CD4-positive, alpha-beta T cell treated with Interleukin-6 for 4 hours (primary cell): Measurements from ENCODE around the gene SEMA3A.

Source experiments
- DNase-seq: peaks from one replicate; pipeline ENCODE4 v3.0.0-alpha.2; 2020; ENCODE audit warnings: mixed read lengths

SEMA3A gene

DNA sequence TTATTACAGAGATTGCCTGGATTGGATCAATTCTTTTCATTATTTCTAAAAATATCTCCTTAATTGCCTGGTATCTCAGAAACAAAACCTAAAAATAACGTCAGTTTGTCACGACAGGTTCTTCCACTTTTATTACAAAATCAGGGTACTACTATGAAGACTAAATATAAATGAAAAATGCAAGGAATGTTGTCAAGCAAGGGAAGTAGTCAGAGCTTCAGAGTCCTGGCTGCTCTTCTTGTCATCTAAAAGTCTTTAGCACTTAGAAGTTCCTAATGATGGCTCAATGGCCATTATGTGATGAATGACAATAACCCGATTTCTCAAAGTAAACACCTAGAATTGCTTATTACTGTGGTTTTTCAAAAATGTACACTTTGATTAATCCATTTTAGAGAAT lies 192.2 kb downstream of the SEMA3A start:
- no peak for DNase-seq

DNA sequence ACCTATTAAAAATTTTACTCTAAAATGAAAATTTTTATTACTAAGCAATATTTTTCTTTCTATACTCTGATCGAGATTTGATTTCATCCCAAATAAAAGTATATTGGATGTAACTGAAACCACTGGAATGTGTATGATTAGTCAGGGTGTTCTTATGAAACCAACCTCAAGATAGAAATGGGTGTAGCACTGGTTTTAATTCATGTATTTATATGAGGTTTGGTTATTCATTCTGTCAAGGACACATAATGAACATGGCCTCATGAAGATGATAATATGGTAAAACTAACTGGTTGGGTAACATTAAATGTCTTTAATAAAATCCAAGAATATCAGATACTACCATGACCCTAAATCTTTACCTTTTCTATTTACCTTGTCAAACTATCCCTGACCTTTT lies 197.7 kb downstream of the SEMA3A start:
- no peak for DNase-seq

DNA sequence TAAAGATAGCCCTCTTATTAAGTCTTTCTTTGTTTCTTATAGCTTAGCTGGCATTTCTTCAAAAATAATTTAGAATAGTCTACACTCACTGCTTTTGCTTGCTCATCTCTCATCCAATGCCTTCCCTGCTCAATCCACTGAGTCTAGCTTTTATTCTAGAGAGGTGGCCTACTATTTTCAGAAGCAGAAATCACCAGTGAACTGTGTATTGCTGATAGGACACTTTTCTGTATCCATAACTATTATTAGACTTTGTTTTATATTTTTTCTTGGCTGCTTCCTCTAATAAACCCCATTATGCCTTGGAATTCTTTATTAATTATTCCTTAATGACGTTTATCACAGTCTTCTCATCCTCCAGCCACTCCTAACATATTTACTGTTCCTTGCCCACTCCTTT lies 206.8 kb downstream of the SEMA3A start:
- DNase-seq = no peak

DNA sequence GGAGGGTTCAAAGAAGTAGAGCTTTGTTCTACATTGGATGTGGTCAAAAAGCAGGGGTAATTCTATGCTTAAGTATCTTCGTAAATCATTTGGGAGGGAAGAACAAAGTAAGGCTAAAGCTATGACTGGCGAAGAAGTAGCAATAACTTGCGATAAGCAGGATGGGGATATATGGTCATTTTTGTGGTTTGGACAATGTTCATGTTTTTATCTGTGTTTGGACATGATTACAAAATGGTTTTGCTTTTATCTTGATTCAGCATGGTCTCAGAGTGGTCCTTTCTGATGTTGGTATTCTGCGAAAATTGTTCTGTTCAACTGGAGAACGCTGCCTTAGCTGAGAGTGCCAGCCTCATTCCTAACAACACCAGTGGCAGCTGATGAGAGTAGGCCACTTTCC lies 208.8 kb downstream of the SEMA3A start:
- no peak for DNase-seq

DNA sequence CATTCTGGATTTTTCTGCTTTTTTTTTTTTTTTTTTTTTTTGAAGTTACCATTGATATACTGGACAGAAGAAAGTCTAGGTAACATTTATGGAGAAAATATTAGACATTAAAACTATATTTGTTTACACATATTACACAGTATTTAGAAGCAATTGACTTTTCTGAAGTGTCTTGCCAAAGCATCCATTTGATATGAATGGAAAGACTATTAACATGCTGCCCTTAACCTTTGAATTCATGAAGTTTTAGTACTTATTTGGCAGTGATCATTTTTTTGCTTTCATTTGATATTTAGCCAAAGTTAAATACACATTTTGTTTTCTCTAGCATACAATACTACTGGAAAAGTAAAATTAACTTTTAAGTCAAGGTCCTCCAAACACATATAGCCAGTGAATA lies 210.0 kb downstream of the SEMA3A start:
- DNase-seq = no peak

DNA sequence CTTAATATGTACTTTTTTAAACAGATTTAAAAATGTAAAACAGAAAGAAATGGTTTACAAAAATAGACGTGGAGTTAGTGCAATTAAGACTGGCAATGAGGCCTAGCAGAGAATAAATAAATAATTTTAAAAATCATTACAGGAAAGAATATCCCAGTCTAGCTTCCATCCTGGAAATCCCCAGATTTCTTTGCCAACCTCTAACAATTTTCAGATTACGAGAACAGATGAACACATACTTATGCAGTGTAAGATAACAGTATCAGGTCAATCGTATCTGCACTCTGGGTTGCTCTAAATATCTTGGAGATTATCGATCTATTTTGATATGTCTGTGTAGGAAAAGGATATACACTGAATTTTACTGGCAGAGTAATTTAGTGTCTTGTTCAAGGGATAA lies 210.5 kb downstream of the SEMA3A start:
- no peak for DNase-seq

DNA sequence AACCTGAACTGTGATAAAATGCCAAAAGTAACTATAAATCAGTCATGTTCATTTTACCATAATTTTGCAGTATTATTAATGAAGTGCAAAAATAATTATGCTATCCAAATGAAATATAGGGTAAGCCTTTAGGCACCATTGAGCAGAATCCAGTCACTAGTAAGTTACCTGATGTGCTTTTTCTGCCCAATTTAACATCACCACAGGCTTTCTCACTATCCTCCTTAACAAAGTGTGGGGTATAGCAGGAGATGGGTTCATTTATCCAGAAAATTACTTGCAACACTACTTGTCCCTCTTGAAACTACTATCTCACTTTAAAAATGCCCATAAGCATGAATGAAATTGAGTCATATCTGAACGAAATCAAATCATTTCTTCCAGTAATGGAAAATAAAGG lies 211.0 kb downstream of the SEMA3A start:
- no peak for DNase-seq

DNA sequence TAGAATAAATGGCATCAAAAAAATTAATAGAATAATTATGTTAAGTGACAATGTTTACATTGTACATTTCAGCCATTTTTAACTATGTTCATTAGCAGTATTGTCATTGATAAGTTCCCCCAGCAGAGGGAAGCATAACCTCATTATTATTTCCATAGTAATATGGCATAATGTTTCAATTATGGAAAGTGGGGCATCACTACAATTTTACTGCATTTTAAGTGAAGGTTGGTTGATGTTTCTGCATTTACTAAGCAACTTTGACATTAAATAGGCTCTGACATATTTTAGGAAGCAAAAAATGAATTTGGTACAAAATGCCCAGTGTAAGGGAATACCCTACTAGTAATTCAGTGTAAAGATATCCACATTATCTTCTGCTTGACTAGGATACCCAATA lies 218.3 kb downstream of the SEMA3A start:
- DNase-seq = no peak

DNA sequence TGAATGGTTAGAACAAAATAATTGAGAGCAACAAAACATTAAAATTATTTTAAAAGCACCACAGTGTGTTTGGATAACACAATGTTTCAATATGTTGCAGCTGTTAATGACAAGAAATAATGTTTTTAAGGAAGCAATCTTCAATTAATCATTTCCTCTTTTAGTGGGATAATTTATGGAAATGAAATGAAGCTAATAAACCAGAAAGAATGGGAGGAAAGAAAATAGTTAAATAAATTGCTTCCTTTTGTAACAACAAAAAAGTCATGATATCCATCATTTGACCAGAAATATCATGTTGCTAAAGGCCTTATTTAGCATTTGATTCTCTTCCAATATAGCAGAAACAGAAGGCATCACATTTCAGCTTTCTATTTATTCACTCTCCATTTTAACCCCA lies 224.5 kb downstream of the SEMA3A start:
- no peak for DNase-seq

DNA sequence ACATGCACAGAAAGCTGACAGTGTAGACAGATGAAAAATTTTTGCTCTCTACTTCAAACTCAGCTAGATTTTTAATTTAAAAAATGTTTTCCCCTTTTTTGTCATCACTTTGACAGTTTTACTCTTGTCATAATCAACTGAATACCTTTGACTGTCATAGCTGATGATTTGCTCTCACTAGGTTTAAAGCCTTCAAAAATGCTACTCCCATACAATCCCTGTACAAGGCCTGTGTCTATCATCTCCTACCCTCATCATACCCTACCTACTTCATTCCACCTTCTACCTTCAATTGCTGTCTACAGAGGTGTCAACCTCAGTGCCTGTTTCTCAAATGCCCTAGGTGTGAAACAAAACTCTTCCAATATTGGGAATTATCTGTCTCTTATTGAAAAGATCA lies 230.3 kb downstream of the SEMA3A start:
- DNase-seq = no peak

DNA sequence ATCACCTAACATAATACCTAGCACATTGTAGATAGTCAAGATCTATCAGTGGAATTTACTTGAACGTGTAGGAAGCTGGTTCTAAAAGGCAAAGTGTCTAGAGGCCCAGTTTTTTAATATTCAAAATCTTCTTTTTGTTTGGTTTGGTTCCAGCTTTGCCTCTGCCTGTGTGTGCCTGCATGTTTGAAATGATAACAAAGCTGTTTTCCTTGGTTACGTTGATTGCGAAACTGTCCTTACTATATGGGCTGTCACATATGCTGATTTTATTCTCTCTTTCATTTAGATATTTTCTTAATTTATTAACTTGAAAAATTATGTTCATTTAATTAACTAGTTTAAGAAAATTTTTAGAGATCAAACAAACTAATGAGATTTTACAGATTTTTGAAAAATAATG lies 237.3 kb downstream of the SEMA3A start:
- DNase-seq = no peak

DNA sequence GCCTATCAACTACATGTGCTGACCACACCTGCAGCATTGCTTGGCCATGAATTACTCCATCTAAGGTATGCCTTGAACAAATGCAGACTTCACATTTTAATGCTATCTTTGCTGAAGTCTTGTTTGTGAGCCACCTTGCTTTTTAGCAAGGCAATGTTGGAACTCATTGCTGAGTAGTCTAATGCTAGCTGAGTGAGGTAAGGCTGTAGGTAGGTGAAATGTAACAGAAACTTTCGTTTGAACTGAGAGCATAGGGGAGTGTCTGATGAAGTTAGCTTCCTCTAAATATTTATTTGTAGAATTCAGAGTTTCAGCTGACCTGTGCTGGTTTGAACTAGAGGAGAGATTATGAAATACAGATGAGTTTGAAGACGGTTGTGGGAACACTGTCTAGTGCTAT lies 238.5 kb downstream of the SEMA3A start:
- no peak for DNase-seq

DNA sequence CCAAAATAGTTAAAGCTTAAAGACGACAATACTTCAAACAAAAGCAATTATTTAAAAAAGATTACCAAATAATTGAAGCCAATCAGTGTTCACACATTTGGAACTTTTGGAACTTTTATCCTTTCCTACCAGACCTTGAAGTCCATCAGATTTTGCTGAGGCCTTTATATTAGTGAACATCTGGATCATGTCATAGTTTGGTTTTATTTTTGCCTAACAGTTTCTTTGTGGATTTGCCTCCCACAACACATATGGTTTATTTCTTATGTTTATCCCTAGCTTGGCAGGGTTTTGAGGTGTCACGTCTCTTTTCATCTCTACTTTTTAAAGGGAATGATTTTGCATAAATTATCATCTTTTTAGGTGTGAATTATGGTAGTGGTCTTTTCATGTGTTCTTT lies 242.4 kb downstream of the SEMA3A start:
- no peak for DNase-seq

DNA sequence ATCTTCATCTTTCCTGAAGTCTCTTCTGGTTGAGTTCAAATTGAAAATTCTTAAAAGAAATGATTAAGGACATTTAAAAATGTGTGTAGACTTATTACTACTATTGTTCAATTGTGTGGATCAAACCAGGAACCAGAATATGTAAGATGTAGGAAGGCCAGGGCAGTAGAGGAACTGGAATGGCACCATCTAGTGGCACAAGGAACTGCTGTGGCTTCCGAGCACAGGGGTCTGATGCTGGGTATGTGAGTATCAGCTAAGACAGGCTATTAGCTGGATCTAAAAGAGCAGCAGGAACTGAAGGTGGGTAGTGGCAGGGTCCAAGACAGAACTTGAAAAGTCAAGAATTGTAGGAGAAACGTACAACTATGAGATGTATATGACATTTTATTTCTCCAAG lies 247.3 kb downstream of the SEMA3A start:
- DNase-seq = no peak

DNA sequence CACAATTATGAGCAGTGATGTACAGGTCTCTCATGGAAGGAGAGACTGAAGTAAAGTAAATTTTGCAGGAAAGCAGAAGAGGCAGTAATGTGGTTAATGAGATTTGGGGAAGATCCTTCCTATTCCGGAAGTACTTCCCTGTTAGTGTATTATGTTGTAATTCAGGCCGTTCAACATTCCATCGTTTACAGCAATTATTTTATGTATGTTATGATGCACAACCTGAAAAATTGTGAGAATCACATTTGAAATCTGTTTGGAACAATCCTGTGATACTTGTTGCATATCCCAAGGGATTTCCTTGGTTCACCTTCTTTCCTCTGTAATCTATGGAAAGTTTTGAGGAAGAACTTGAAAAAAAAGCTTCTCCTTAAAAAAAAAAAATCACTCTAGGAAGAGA lies 247.8 kb downstream of the SEMA3A start:
- no peak for DNase-seq

DNA sequence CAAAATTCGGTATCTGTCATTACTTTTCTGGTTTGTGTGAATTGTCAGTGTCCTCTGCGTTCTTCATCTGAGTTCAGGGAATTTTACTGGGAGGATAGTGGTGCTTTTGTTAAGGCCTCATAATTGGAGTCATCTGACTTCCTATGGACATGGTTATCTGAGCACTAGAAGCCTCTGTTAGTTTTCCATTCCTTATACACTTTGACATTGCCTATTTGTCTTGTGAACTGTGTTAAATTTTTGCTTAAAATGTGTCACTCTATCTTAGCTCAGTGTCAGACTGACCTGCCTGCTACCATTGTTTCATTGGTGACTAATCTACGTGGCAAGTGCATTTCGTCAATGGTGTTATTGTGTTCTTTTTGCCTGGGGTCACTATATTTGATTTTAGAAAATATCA lies 253.3 kb downstream of the SEMA3A start:
- no peak for DNase-seq

DNA sequence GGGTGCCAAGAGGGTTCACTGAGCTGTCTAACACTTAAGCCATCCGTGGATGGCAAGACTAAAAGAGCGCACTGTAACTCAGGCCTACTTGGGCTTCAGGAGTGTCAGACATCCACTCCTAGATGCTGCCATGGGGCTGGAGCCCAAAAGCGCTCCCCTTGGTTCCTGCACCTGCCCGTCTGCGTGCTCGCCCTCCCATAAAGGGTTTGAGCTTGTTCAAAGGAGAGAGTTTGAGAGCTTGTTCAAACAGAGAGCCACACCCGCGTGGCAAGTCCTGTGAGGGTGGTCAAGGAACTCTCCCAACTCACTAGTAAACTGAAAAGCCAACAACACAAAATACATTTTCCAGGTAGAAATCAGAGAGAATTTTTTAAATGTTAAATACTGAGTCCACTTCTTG lies 256.7 kb downstream of the SEMA3A start:
- DNase-seq = no peak

DNA sequence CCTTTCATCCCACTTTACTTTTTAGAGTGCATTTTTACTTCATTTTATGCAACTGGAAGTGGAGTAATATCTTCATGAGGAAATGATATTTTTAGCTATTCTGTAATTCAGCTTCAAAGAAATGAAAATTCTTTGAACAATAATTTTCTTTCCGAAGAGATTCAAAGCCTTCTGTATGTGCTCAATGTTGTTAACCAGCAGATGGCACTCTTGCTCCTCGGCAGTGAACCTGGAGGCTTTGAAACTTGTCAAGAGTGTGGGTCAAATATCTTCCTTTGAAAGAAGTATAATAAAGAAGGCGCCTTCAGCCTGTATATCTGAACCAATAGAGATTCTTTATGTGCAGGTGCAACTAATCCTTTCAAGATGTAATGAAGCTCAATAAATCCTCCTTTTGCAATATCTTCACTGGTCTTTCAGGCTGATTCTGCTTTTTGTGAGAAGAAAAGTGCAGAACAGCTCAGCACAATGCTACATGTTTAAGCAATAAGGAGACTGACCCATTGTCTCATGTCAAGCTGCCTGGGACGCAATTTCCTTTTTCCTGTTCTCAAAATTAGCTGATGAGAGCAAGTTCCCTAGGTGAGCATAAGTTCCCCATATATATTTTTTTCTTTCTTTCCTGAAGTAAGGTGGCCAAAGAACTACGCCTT lies 258.4 kb downstream of the SEMA3A start:
- peak; percentile 55 for DNase-seq

DNA sequence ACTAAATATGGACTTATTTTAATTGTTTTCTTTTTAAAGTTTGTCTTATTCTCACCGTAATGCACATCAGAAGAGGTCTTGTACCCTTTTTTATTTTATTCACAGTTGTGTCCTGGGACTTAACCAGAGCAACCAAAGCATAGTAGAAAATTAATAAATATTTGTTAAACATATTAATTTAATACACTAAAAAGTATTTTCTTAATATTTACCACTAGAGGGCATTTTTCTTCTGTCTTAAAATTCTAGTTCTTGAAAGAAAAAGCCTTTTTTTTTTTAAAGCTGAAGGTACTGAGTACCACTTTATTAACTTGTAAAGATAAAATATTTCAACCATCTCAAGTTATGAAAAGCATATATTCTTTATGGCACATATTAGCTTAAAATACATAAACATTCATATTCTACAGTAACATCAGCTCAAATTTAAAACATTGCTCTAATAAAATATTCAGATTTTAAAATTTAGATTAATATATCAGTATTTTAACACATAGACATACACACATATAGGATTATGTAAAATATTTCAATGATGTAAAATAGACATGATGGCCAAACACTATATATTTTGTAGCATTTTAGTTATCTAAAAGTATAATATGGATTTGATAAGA lies 260.4 kb downstream of the SEMA3A start:
- DNase-seq = no peak

DNA sequence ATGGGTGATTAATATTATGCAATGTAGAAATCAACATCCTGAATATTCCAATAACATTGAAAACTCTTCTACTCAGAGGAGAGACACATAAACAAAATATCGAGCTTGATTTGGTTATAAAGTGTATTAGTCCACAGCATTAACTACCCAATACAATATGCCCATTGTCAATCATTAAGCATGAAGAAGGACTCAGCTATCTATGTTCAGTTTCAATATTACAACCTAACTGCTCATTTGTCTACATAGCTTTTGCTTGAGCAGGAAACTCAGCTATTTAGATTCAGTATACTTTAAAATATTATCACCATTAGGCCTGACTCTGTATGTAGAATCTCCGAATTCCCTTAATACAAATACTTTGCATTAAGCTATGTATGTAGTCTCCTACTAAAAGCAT lies 262.6 kb downstream of the SEMA3A start:
- no peak for DNase-seq

DNA sequence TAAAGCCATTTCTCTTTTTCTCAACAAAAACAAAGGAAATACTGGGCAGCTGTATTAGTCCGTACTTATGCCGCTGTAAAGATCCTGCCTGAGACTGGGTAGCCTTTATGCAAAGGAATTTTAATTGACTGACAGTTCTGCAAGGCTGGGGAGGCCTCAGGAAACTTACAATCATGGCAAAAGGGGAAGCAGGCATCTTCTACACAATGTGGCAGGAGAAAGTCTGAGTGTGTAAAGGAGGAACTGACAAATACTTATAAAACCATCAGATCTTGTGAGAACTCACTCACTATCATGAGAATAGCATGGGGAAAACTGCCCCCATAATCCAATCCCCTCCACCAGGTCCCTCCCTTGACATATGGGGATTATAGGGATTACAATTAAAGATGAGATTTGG lies 264.3 kb downstream of the SEMA3A start:
- DNase-seq = no peak

DNA sequence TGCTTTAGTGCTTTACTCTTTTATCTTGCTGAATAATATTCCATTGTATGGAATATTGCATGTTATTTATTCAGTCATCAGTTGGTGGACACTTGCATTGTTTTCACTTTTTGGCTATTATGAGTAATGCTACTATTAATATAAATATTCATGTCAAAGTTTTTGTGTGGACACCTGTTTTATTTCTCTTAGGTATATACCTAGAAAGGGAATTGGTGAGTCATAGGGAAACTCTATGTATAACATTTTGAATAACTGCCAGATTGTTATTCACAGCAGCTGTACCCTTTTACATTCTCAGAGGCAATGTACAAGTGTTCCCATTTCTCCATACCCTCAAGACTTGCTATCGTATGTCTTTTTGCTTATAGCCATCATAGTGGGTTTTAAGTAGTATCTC lies 268.7 kb downstream of the SEMA3A start:
- DNase-seq = no peak

DNA sequence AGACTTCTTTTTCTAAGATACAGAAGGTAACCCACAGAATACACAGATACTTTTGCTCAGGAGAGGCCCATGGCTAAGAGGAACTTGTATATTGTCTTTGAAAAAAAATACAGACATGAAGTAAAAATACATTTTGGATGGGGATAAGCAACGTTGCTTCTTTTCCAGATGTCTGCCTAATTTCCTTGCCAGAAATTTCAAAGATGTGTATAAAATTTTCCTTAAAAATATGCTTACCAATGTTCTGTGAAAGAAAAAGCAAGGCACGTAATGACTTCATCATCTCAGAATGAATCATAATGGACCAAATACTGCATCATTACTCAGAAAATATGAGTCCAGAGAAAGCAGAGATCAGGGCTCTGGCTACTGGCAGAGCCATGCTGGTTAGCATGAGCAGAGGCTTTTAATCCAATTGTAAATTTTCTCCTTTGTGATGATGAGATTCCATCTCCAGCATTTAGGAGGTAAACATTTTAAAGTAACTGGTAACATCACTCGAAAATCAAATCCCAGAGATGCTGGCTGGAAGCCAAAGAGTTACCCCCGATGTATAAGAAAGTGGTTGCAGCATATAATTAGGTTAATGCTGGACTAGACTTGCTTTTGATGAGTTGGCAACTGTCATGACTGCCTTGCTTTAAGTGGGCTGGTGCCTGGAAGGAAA lies 272.5 kb downstream of the SEMA3A start:
- DNase-seq = no peak

DNA sequence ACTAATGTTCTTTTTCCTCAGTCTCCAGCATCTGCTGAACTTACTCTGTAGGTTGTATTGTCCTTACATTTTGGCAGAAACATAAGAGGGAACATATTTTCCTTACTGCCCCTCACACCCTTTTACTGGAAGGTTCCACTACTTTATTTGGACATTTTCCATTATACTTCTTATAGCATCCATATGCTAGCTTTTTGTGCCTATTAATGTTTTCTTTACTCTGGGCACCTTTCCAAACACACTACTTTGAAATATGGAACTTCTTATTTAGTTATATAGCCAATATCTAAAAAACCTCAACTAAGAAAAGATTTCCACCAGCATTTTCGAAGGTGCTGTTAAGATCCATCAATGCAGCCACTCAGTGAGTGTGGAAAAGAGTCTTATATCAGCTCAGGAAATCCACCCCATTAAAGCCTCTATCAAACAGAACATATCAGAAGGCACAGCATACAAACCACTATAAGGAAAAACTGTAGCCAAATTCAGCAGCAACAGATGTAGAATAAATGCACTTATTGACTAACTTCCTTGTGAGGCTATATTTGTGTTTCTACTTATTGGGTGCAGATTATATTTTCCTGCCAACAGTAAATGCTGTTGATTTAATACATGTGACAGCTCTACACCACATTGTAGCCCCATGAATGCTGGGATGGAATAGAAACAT lies 273.2 kb downstream of the SEMA3A start:
- DNase-seq = no peak
